Measurements from ENCODE around the gene ZFC3H1. TPM values are rescaled to one million over a fixed set of nuclear protein-coding genes. Genes with fewer than 3 reads are reported as not detected.

Gene ZFC3H1
- total RNA-seq, 1 experiment from 2014 or later: 37.1 TPM

DNA sequence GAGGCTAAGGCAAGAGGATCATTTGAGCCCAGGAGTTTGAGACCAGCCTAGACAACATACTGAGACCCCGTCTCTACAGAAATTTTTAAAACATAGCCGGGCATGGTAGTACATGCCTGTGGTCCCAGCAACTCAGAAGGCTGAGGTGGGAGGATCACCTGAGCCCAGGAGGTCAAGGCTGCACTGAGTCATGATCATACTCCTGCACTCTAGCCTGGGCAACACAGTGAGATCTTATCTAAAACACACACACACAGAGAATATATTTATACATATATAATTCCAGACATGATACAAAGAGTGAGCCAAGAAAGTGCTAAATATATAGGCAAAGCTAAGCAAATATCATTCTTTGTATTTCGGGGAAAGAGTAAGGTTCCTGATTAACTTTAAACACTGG, 9.4 kb downstream of the ZFC3H1 start:
- H3K9ac ChIP-seq (ENCODE audit: low read length): no peak overlapping the region
- no peaks in the 10 kb centered on the region for H3K27me3 ChIP-seq (ENCODE audit: insufficient read depth, low read length)
- H3K4me1 ChIP-seq (ENCODE audit: control insufficient read depth in 1 of 2, insufficient read depth in 2 of 2, low read length in 2 of 2): no peaks in the 10 kb centered on the region
- no peak overlapping the region for H3K4me3 ChIP-seq (replicated peaks in 1 of 2; ENCODE audit: low read depth in 1 of 2, low read length in 2 of 2)
- no peak overlapping the region for H3K27ac ChIP-seq (ENCODE audit: low read depth, low read length)
- ATAC-seq (no peak), DNase-seq (ENCODE audit: low read depth, low spot score) (no peak)
- intact Hi-C loops (cut with micrococcal nuclease): no loop called here
- BruUV-seq (replicated peaks): no TSS peak
- H3K4me2 ChIP-seq (ENCODE audit: low read length): no peak overlapping the region
- H3K9me2 ChIP-seq (ENCODE audit: insufficient read depth): no peaks in the 10 kb centered on the region
- H3K36me3 ChIP-seq (ENCODE audit: control insufficient read depth in 1 of 2, insufficient read depth in 2 of 2, low read length in 2 of 2): peaks cover 21 to 46% of the 10 kb centered on the region in 2 experiments
- peaks cover 99% of the 10 kb centered on the region for H3K79me2 ChIP-seq (ENCODE audit: insufficient read depth, low read length)
- H2AFZ ChIP-seq (ENCODE audit: low read depth, low read length, poor library complexity, severe bottlenecking): no peak overlapping the region
- H3K9me3 ChIP-seq (ENCODE audit: control insufficient read depth in 1 of 2, insufficient read depth in 1 of 2, low read depth in 1 of 2, low read length in 2 of 2): peaks cover 0 to 4% of the 10 kb centered on the region in 2 experiments; a peak in 1 of 4 replicates
- no peak for TF ChIP-seq POLR2AphosphoS5 (IDR thresholded peaks at IDR 0.05; ENCODE audit: low read depth, low read length)
- no peak for TF ChIP-seq ELF1 (IDR thresholded peaks at IDR 0.05; ENCODE audit: borderline replicate concordance, low read depth)
- no peak for TF ChIP-seq YY1 (IDR thresholded peaks at IDR 0.05; ENCODE audit: extremely low read depth, insufficient replicate concordance, low read depth, low read length)
- TF ChIP-seq FOSL1 (IDR thresholded peaks at IDR 0.05; ENCODE audit: low read depth): no peak
- no peak for TF ChIP-seq POLR2A (IDR thresholded peaks at IDR 0.05; ENCODE audit: borderline replicate concordance, extremely low read depth, insufficient read depth, insufficient read length)
- no peak for TF ChIP-seq MAX (IDR thresholded peaks at IDR 0.05)
- no peak for TF ChIP-seq SP1 (IDR thresholded peaks at IDR 0.05; ENCODE audit: low read depth)
- TF ChIP-seq CTCF (IDR thresholded peaks at IDR 0.05 in 2 of 3, conservative IDR thresholded peaks at IDR 0.05 in 1 of 3; ENCODE audit: borderline replicate concordance in 1 of 3, insufficient read depth in 1 of 3, low read depth in 2 of 3, low read length in 2 of 3): no peak
- TF ChIP-seq, protein P1, sequence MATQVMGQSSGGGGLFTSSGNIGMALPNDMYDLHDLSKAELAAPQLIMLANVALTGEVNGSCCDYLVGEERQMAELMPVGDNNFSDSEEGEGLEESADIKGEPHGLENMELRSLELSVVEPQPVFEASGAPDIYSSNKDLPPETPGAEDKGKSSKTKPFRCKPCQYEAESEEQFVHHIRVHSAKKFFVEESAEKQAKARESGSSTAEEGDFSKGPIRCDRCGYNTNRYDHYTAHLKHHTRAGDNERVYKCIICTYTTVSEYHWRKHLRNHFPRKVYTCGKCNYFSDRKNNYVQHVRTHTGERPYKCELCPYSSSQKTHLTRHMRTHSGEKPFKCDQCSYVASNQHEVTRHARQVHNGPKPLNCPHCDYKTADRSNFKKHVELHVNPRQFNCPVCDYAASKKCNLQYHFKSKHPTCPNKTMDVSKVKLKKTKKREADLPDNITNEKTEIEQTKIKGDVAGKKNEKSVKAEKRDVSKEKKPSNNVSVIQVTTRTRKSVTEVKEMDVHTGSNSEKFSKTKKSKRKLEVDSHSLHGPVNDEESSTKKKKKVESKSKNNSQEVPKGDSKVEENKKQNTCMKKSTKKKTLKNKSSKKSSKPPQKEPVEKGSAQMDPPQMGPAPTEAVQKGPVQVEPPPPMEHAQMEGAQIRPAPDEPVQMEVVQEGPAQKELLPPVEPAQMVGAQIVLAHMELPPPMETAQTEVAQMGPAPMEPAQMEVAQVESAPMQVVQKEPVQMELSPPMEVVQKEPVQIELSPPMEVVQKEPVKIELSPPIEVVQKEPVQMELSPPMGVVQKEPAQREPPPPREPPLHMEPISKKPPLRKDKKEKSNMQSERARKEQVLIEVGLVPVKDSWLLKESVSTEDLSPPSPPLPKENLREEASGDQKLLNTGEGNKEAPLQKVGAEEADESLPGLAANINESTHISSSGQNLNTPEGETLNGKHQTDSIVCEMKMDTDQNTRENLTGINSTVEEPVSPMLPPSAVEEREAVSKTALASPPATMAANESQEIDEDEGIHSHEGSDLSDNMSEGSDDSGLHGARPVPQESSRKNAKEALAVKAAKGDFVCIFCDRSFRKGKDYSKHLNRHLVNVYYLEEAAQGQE (IDR thresholded peaks at IDR 0.05; ENCODE audit: low read depth): no peak
- TF ChIP-seq SIN3A (IDR thresholded peaks at IDR 0.05; ENCODE audit: low read depth): no peak
- TF ChIP-seq RAD21 (IDR thresholded peaks at IDR 0.05; ENCODE audit: low read depth): no peak
- no peak for TF ChIP-seq EZH2phosphoT487 (IDR thresholded peaks at IDR 0.05; ENCODE audit: borderline replicate concordance)
- no peak for TF ChIP-seq CEBPB (IDR thresholded peaks at IDR 0.05; ENCODE audit: low read depth)
- TF ChIP-seq EZH2 (IDR thresholded peaks at IDR 0.05): no peak
- CTCF ChIA-PET: no interaction called here
- RAD21 ChIA-PET (ENCODE audit: low non-redundant PET in 1 of 2, low total read pairs in 2 of 2, uncharacterized antibody in 2 of 2, unreplicated experiment in 2 of 2): no interaction called here
- peaks cover 6% of the 10 kb centered on the region; the same call in 1 of the 2 replicates for H4K20me1 ChIP-seq (ENCODE audit: insufficient read depth)
- POLR2A ChIA-PET: interaction anchor here (2.2 kb wide), 1 partner anchor 9 kb away, joined by 5 read pairs; the partner anchor contains the start of genes THAP2 and ZFC3H1

Data from HCT116 (cell line).